Smooth muscle cell of the pulmonary artery (primary cell): Measurements from ENCODE around the gene CSTF3. TPM values are rescaled to one million over a fixed set of nuclear protein-coding genes. Genes with fewer than 3 reads are reported as not detected.

Experiments used
- total RNA-seq: library from RNA; depleted of rRNA; stranded (reverse); fragments of >200 nt; gene quantifications from 2 replicates; pipeline ENCODE4 v1.2.3, GENCODE V29; 2014

CSTF3 gene
- total RNA-seq = 19.0 and 21.0 TPM in 2 replicates

DNA sequence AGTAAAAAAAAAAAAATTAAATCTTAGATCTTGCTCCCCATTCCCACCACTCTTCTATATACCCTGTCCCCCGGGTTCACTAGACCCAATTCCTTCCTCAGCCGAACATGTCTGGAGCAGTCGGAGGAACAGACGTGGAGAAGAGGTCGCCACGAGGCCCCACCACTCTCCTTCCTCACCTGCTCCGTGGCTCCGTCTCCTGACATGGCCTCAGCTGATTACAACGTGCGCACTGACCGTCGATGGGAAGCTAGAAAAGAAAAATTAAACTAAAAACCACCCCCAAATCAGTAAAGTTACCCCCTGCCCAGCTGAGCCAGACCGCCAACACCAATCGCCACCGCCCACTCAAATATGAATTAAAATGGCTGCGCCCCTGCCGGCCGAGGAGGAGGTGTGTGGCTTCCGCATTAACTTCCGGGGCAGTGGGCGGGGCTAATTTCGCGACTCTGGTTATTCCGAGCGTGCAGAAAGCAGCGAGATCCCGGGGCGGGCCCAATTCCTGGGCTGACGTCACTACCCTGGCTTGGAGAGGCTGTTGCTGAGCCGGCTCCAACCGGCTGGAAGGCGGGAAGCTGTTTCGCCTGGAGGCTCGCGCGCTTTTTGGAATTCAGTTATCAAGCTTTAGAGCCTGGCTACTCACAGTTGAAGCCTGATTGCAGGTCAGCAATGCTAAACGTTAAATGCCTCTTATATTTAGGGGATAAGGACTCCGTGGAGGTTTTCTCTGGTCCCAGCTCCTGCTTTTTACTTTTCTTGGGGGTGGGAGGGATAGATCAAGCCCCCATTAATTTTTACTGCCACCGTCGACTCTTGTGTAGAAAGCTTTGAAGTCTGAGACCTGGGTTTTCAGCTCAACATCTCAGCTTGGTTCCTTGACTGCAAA, at the start of gene CSTF3:
Gene CSTF3, minus strand, starts transcription at position 361 of the 886 bp plus-strand sequence. Its CDS starts 155 bp downstream, at position 206.

DNA sequence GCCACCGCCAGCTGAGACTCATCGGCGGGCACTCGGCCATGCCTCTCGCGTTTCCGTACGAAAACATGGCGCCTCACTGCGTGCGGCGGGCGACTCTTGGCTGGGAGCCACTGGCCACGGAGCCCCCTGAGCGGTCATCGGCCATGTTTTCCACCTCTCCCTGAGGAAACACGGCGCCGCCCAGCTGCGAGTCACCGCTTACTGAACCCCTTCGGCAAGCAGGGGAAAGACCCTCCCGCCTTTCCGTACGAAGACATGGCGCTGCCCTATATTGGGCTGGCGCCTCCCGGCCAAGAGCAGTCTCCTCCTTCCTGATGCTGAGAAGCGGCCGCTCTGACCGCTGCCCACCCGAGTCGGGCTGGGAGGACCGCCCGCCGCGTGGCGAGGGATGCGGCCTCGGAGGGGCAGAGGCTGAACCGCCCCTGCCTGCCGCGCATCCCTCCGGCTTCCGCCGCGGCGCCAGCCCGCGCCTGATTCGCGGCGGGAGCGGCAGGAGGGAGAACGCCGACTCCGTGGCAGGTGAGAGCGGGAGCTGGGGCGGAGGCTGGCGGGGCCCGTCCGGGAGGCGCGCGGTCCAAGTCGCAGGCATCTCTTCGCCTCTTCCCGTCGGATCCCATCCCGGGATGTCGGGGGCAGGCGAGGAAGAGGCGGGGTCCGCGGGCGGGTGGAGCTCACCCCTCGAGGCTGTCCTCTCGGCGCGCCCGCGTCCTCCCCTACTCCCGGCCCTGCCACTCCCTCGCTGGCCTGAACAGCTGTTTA, 121.8 kb downstream of the CSTF3 start, which contains the start of gene TCP11L1:
Gene TCP11L1, plus strand, starts transcription at position 299 of the 759 bp plus-strand sequence. CDS start 4,202 bp downstream, outside the sequence.

Other genes starting within 250 kb of the CSTF3 start
- gene DEPDC7, start 145.6 kb downstream of the CSTF3 start, total RNA-seq = 3.8 and 4.6 TPM in 2 replicates
- gene TCP11L1, start 121.9 kb downstream of the CSTF3 start, total RNA-seq = 30.2 and 32.6 TPM in 2 replicates
- gene HIPK3, start 95.9 kb upstream of the CSTF3 start, total RNA-seq = 86.8 and 104 TPM in 2 replicates
- 5.3 and 11.2 TPM in 2 replicates for gene KIAA1549L, start 214.6 kb upstream of the CSTF3 start, total RNA-seq